ENCODE results near the gene ZC2HC1C.

ZC2HC1C gene

GRCh38 chr14:75088153-75088552, 18.7 kb downstream of the ZC2HC1C start:
- no peak overlapping the region for H3K4me3 ChIP-seq (replicated peaks; ENCODE audit: insufficient read depth, low read length)
- TF ChIP-seq GABPA (IDR thresholded peaks at IDR 0.05; ENCODE audit: low read depth) (no peak), REST (IDR thresholded peaks at IDR 0.05; ENCODE audit: insufficient replicate concordance, low read depth) (no peak), CTCF (IDR thresholded peaks at IDR 0.05; ENCODE audit: insufficient read depth, low read length) (no peak), POLR2AphosphoS5 (IDR thresholded peaks at IDR 0.05; ENCODE audit: low read depth) (no peak), SPI1 (IDR thresholded peaks at IDR 0.05; ENCODE audit: borderline replicate concordance, low read depth) (no peak)
- no peaks in the 10 kb centered on the region for H3K27me3 ChIP-seq (ENCODE audit: insufficient read depth, poor library complexity, severe bottlenecking)
- no peak for DNase-seq (ENCODE audit: low read depth in 1 of 2, low spot score in 1 of 2)
- no peak overlapping the region for H3K27ac ChIP-seq (replicated peaks)

- no peak overlapping the region for H3K4me3 ChIP-seq (replicated peaks; ENCODE audit: insufficient read depth, low read length)
- TF ChIP-seq REST (IDR thresholded peaks at IDR 0.05; ENCODE audit: insufficient replicate concordance, low read depth), result no peak
- peak in 1 of 2 experiments; percentile 34 for DNase-seq (ENCODE audit: low read depth in 1 of 2, low spot score in 1 of 2)
- no peaks in the 10 kb centered on the region for H3K27me3 ChIP-seq (ENCODE audit: insufficient read depth, poor library complexity, severe bottlenecking)
- no peak overlapping the region for H3K27ac ChIP-seq (replicated peaks)
Observed at GRCh38 chr14:75088566-75089373, 19.3 kb downstream of the ZC2HC1C start.

- Histone ChIP-seq H3K4me3 (replicated peaks; ENCODE audit: insufficient read depth, low read length) (no peak overlapping the region), H3K27ac (replicated peaks) (no peak overlapping the region), H3K27me3 (ENCODE audit: insufficient read depth, poor library complexity, severe bottlenecking) (no peaks in the 10 kb centered on the region)
- DNase-seq (ENCODE audit: low read depth in 1 of 2, low spot score in 1 of 2), result no peak
- TF ChIP-seq SPI1 (IDR thresholded peaks at IDR 0.05; ENCODE audit: borderline replicate concordance, low read depth) (no peak), CTCF (IDR thresholded peaks at IDR 0.05; ENCODE audit: insufficient read depth, low read length) (no peak), POLR2AphosphoS5 (IDR thresholded peaks at IDR 0.05; ENCODE audit: low read depth) (no peak), GABPA (IDR thresholded peaks at IDR 0.05; ENCODE audit: low read depth) (no peak), REST (IDR thresholded peaks at IDR 0.05; ENCODE audit: insufficient replicate concordance, low read depth) (no peak)
Observed at GRCh38 chr14:75090353-75090752, 20.9 kb downstream of the ZC2HC1C start.
